Astrocyte of the hippocampus (primary cell): ENCODE data around the gene PAEP.

ENCODE experiments used
- DNase-seq: peaks from one replicate; pipeline ENCODE4 v3.0.0; 2011; ENCODE audit warnings: low read depth, low spot score

PAEP gene

DNA sequence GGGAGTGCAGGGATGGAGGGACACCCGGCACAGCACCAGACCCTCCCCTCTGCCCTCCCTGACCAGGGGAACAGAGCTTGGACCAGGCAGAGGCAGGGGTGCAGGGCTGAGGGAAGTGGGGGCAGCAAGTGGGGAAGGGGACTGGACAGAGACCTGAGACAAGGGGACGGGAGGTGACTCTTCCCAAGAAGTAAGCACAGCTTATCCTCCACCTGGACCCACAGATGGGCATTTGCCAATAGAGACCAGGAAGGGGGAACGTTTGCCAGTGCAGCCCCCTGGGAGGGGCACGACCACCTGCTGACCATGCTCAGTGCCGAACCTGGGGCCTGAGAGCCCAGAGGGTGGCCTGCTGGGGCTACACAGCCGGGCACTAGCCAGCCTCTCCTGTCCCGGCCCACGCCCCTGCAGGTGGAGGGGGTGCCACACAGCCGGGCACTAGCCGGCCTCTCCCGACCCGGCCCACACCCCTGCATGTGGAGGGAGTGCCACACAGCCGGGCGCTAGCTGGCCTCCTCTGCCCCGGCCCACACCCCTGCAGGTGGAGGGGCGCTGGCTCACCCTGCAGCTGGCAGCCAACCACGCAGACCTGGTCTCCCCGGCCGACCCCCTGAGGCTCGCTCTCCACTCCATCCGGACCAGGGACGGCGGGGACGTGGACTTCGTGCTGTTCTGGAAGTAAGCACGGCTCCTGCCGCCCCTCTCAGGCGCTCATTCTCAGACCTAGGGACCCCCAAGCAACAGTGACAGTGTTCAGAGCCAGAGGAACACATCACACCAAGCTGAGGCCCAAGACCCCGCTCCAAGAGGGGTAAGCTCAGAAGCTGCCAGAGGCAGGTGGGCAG lies 53.5 kb downstream of the PAEP start:
- DNase-seq = no peak

DNA sequence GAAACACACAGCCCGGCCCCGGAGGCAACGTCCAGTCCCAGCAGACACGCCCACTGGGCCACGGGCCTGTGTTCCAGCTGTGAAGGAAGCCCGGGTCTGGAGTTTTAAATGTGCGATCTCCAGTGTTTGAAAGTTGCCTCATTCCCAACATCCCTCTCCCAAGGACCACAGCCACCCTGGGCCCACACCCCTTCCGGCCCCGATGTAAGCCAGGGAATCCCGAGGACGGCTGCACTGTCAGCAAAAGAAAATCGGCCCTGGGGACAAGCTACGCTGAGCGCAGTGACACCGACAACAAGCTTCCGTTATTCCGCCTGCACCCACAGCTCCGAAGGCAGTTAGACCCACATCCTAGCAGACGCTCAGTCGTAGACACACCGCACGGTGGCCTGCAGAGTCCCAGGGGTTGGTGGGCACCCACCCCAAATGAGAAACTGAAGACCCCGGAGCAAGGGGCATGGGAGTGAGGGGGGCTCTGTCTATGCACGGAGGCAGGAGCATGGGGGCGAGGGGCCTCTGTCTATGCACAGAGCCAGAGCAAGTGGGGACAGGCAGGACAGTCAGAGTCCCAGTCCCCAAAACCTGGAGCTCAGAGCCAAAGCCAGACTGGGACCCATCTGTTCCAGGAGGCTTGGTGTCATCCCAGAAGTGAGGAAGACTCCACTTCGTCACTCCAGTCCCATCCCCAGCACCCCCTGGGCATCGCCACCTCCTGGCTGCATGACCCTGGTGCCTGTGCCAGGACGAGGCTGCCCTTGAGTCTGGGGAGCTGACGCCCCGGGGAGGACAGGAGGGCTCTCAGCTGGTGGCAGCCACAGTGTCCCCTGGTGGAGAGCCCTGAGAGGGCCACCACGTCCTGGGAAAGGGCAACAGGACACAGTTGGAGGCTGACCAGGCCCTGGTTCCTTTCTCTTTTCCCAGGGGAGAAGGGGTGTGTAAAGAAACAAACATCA lies 54.4 kb downstream of the PAEP start:
- DNase-seq = no peak
